Measurements from ENCODE around the gene NUP214. TPM values are rescaled to one million over a fixed set of nuclear protein-coding genes. Genes with fewer than 3 reads are reported as not detected.

NUP214 gene
- total and polyA plus RNA-seq, 4 donors, result 16.6 to 44.3 (median 34.0) TPM

- no peak overlapping the region for H3K27ac ChIP-seq (ENCODE audit: low read depth, low read length)
Observed at GRCh38 chr9:131233556-131233955, 108.2 kb downstream of the NUP214 start.

DNA sequence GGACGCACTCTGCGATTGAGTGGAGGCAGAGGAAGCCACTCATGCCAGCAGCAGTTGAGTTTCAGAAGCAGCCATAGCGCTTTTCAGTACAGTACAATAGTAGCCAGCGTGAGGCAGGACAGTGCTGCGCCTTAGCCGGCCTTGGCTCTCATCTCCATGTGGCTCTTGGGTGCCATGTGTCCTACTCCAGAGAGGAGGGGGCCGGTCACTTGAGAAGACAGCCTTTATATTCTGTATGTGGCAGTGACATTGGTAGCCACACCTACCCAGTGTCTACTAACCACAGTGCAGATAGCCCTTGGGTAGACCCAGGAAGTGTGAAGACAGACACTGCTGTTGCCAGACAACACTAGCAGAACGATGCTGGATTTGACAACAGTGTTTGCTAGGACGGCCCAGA lies 108.6 kb downstream of the NUP214 start:
- no peak for DNase-seq (ENCODE audit: low read depth in 4 of 6, low spot score in 6 of 6)
- Histone ChIP-seq H3K9me3 (ENCODE audit: control insufficient read depth, insufficient read depth, low read length) (no peaks in the 10 kb centered on the region), H3K4me1 (ENCODE audit: control insufficient read depth, insufficient read depth, low read length) (peaks cover 17% of the 10 kb centered on the region), H3K27me3 (ENCODE audit: control insufficient read depth, insufficient read depth, low read length) (no peaks in the 10 kb centered on the region), H3K36me3 (ENCODE audit: control insufficient read depth, insufficient read depth, low read length) (peaks cover 63% of the 10 kb centered on the region), H3K27ac (ENCODE audit: low read depth, low read length) (no peak overlapping the region), H3K4me3 (ENCODE audit: low read depth, low read length) (no peak overlapping the region)
- WGBS (ENCODE audit: insufficient coverage), result 85% methylated on average over 8 of the region's 9 CpGs

More at GRCh38 chr9:131233556-131233955, 108.2 kb downstream of the NUP214 start:
- no peak for DNase-seq (ENCODE audit: low read depth in 4 of 6, low spot score in 6 of 6)
- peaks cover 63% of the 10 kb centered on the region for H3K36me3 ChIP-seq (ENCODE audit: control insufficient read depth, insufficient read depth, low read length)
- peaks cover 13% of the 10 kb centered on the region for H3K4me1 ChIP-seq (ENCODE audit: control insufficient read depth, insufficient read depth, low read length)
- no peaks in the 10 kb centered on the region for H3K27me3 ChIP-seq (ENCODE audit: control insufficient read depth, insufficient read depth, low read length)
- 95% methylated on average over 9 of the region's 11 CpGs for WGBS (ENCODE audit: insufficient coverage)
- H3K9me3 ChIP-seq (ENCODE audit: control insufficient read depth, insufficient read depth, low read length), result no peaks in the 10 kb centered on the region
- H3K4me3 ChIP-seq (ENCODE audit: low read depth, low read length), result no peak overlapping the region

GRCh38 chr9:131234799-131235479 lies 109.6 kb downstream of the NUP214 start:
- Histone ChIP-seq H3K4me3 (ENCODE audit: low read depth, low read length) (no peak overlapping the region), H3K4me1 (ENCODE audit: control insufficient read depth, insufficient read depth, low read length) (peaks cover 26% of the 10 kb centered on the region), H3K27ac (ENCODE audit: low read depth, low read length) (no peak overlapping the region), H3K9me3 (ENCODE audit: control insufficient read depth, insufficient read depth, low read length) (no peaks in the 10 kb centered on the region), H3K36me3 (ENCODE audit: control insufficient read depth, insufficient read depth, low read length) (peaks cover 57% of the 10 kb centered on the region), H3K27me3 (ENCODE audit: control insufficient read depth, insufficient read depth, low read length) (no peaks in the 10 kb centered on the region)
- 89% methylated on average over 10 of the region's 16 CpGs for WGBS (ENCODE audit: insufficient coverage)
- no peak for DNase-seq (ENCODE audit: low read depth in 4 of 6, low spot score in 6 of 6)

DNA sequence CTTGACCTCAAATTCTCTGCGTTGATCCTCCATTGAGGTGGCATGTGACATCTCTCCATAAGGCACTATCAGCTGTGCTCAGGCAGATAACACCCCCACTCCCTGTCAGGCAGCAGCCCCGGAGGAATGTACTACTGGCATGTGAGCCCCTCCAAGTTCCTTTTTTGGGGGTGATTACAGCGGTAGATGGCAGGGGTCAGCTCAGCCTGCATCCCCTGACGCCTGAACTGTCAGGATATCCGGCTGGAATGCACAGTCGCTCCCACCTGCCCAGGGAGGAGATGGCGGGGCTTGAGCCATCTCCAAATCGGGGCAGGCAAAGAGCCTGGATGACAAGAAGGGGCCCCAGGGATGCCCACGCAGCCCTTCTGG lies 110.1 kb downstream of the NUP214 start:
- Histone ChIP-seq H3K27me3 (ENCODE audit: control insufficient read depth, insufficient read depth, low read length) (no peaks in the 10 kb centered on the region), H3K4me1 (ENCODE audit: control insufficient read depth, insufficient read depth, low read length) (peaks cover 28% of the 10 kb centered on the region), H3K36me3 (ENCODE audit: control insufficient read depth, insufficient read depth, low read length) (peaks cover 54% of the 10 kb centered on the region), H3K9me3 (ENCODE audit: control insufficient read depth, insufficient read depth, low read length) (no peaks in the 10 kb centered on the region), H3K27ac (ENCODE audit: low read depth, low read length) (no peak overlapping the region), H3K4me3 (ENCODE audit: low read depth, low read length) (no peak overlapping the region)
- DNase-seq (ENCODE audit: low read depth in 4 of 6, low spot score in 6 of 6), result no peak
- WGBS (ENCODE audit: insufficient coverage), result 88% methylated on average over 8 of the region's 9 CpGs

- DNase-seq (ENCODE audit: low read depth in 4 of 6, low spot score in 6 of 6), result no peak
- Histone ChIP-seq H3K4me3 (ENCODE audit: low read depth, low read length) (no peak overlapping the region), H3K27ac (ENCODE audit: low read depth, low read length) (no peak overlapping the region), H3K36me3 (ENCODE audit: control insufficient read depth, insufficient read depth, low read length) (peaks cover 48% of the 10 kb centered on the region), H3K9me3 (ENCODE audit: control insufficient read depth, insufficient read depth, low read length) (no peaks in the 10 kb centered on the region), H3K27me3 (ENCODE audit: control insufficient read depth, insufficient read depth, low read length) (no peaks in the 10 kb centered on the region), H3K4me1 (ENCODE audit: control insufficient read depth, insufficient read depth, low read length) (peaks cover 28% of the 10 kb centered on the region)
- WGBS (ENCODE audit: insufficient coverage), result 91% methylated on average over 8 of the region's 8 CpGs
Observed at GRCh38 chr9:131236161-131236560, 110.8 kb downstream of the NUP214 start.

GRCh38 chr9:131236761-131237160 lies 111.4 kb downstream of the NUP214 start:
- no peak overlapping the region for H3K27ac ChIP-seq (ENCODE audit: low read depth, low read length)
- H3K36me3 ChIP-seq (ENCODE audit: control insufficient read depth, insufficient read depth, low read length), result peaks cover 43% of the 10 kb centered on the region
- no peak for DNase-seq (ENCODE audit: low read depth in 4 of 6, low spot score in 6 of 6)
- no peak overlapping the region for H3K4me3 ChIP-seq (ENCODE audit: low read depth, low read length)
- H3K27me3 ChIP-seq (ENCODE audit: control insufficient read depth, insufficient read depth, low read length), result no peaks in the 10 kb centered on the region
- H3K9me3 ChIP-seq (ENCODE audit: control insufficient read depth, insufficient read depth, low read length), result no peaks in the 10 kb centered on the region
- no CpG with 5 or more reads among the region's 5 CpGs for WGBS (ENCODE audit: insufficient coverage)
- H3K4me1 ChIP-seq (ENCODE audit: control insufficient read depth, insufficient read depth, low read length), result peaks cover 28% of the 10 kb centered on the region

DNA sequence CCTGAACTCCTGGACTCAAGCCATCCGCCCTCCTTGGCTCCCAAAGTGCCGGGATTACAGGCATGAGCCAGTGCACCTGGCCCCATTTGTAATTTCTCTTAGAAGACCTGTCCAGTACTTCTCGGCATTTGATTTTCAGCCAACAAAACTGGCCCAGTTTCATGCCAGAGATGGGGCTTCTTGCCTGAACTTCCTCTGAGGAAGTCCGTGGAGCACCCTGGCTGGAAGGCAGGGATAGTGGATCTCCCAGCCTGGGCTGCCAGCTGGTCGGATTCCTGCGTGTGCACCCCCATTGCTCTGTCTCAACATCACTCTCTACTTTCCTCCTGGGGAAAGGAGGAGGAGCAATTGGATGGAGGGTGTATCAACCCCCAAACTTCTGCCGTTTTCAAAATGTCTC lies 111.9 kb downstream of the NUP214 start:
- Histone ChIP-seq H3K4me3 (ENCODE audit: low read depth, low read length) (no peak overlapping the region), H3K27ac (ENCODE audit: low read depth, low read length) (no peak overlapping the region), H3K4me1 (ENCODE audit: control insufficient read depth, insufficient read depth, low read length) (peaks cover 28% of the 10 kb centered on the region), H3K9me3 (ENCODE audit: control insufficient read depth, insufficient read depth, low read length) (no peaks in the 10 kb centered on the region), H3K36me3 (ENCODE audit: control insufficient read depth, insufficient read depth, low read length) (peaks cover 38% of the 10 kb centered on the region), H3K27me3 (ENCODE audit: control insufficient read depth, insufficient read depth, low read length) (no peaks in the 10 kb centered on the region)
- DNase-seq (ENCODE audit: low read depth in 4 of 6, low spot score in 6 of 6), result no peak
- WGBS (ENCODE audit: insufficient coverage), result 64% methylated on average over 4 of the region's 7 CpGs

DNA sequence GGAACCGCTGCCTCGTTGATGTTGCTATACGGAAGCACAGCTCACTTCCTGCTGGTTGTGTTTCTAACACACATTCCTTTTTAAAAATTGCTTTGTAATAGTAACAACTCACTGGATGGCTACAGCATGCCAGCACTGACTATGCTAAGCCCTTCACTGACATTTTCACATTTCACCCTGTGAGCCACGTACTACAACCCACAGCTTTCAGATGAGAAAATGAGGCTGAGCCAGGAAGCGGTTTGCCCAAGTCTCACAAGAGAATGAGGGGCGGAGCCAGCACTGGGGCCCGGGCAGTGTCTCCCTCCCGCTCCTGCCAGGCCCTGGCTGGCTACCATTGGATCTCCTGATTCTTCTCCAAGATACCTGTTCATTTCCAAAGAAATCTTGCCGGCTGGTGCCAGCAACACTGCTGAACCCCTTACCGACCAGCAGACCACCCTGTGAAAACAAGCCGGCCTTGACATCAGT lies 112.6 kb downstream of the NUP214 start:
- WGBS (ENCODE audit: insufficient coverage), result 34% methylated on average over 8 of the region's 11 CpGs
- peak in 2 of 6 donors; percentile 51 to 53 for DNase-seq (ENCODE audit: low read depth in 4 of 6, low spot score in 6 of 6)
- H3K9me3 ChIP-seq (ENCODE audit: control insufficient read depth, insufficient read depth, low read length), result no peaks in the 10 kb centered on the region
- no peaks in the 10 kb centered on the region for H3K27me3 ChIP-seq (ENCODE audit: control insufficient read depth, insufficient read depth, low read length)
- H3K4me3 ChIP-seq (ENCODE audit: low read depth, low read length), result no peak overlapping the region
- H3K27ac ChIP-seq (ENCODE audit: low read depth, low read length), result no peak overlapping the region
- H3K4me1 ChIP-seq (ENCODE audit: control insufficient read depth, insufficient read depth, low read length), result peaks cover 28% of the 10 kb centered on the region
- peaks cover 31% of the 10 kb centered on the region for H3K36me3 ChIP-seq (ENCODE audit: control insufficient read depth, insufficient read depth, low read length)

DNA sequence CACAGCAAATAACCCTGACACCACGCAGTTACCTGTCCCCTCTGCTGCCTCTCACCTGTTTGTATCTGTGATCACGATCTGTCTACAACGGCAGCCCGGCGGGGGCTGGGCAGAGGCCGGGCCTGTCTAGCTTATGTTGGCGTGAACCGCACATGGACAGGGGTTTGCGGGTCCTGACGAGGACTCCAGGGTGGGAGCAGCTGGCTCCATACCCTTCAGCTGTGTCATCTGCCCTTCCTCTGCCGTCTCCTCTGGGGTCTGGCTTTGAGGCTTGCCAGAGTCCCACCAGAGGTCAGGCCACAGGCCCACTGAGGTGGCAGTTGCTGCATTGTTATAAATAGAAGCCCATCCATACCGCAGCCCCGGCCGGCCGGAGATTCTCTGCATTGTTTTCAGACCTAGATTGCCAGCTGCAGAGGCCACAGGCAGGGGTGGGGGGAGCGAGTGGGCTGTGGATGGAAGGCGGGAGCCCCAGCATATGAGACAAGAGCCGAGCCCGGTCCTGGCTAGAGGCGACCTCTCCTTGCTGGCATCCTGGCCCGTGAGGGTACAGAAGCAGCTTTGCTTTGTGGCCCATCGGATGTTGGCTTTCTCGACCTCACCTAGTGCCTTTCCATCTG lies 113.1 kb downstream of the NUP214 start:
- no peak overlapping the region for H3K4me3 ChIP-seq (ENCODE audit: low read depth, low read length)
- 26% methylated on average over 23 of the region's 23 CpGs for WGBS (ENCODE audit: insufficient coverage)
- no peaks in the 10 kb centered on the region for H3K27me3 ChIP-seq (ENCODE audit: control insufficient read depth, insufficient read depth, low read length)
- H3K4me1 ChIP-seq (ENCODE audit: control insufficient read depth, insufficient read depth, low read length), result peaks cover 28% of the 10 kb centered on the region
- H3K36me3 ChIP-seq (ENCODE audit: control insufficient read depth, insufficient read depth, low read length), result peaks cover 26% of the 10 kb centered on the region
- DNase-seq (ENCODE audit: low read depth in 4 of 6, low spot score in 6 of 6), result peak in 2 of 6 donors; percentile 37 to 47
- no peaks in the 10 kb centered on the region for H3K9me3 ChIP-seq (ENCODE audit: control insufficient read depth, insufficient read depth, low read length)
- no peak overlapping the region for H3K27ac ChIP-seq (ENCODE audit: low read depth, low read length)
